GM23338 (cell line): Measurements from ENCODE around the gene SPATA18. TPM values are rescaled to one million over a fixed set of nuclear protein-coding genes. Genes with fewer than 3 reads are reported as not detected.

Experiments
- polyA plus RNA-seq: library from polyadenylated mRNA; unstranded; fragments of >200 nt; fragmentation: Nextera tagmentation; extraction: Ambion mirVana; gene quantifications from 2 replicates; pipeline ENCODE4 v1.2.1, GENCODE V29; 2016
- total RNA-seq: library from RNA; depleted of rRNA; stranded (reverse); fragments of >200 nt; shearing (Covaris generic); gene quantifications from 2 replicates; pipeline ENCODE4 v1.2.3, GENCODE V29; 2014; rRNA removed

SPATA18 gene
- total and polyA plus RNA-seq, 2 experiments from 2014 or later = 1.5 to 2.5 TPM

Other genes starting within 250 kb of the SPATA18 start
- gene DCUN1D4, start 208.2 kb upstream of the SPATA18 start, total RNA-seq = 37.9 and 54.8 TPM in 2 replicates
- gene DCUN1D4, start 208.2 kb upstream of the SPATA18 start, polyA plus RNA-seq = 23.1 and 26.1 TPM in 2 replicates
- 0.08 and 0.24 TPM in 2 replicates for gene LRRC66, start 30.9 kb upstream of the SPATA18 start, total RNA-seq
- gene LRRC66, start 30.9 kb upstream of the SPATA18 start, polyA plus RNA-seq = 0.09 TPM in 1 of 2 replicates, not detected in the other
- gene SGCB, start 13.0 kb upstream of the SPATA18 start, total RNA-seq = 19.6 and 24.9 TPM in 2 replicates
- gene SGCB, start 13.0 kb upstream of the SPATA18 start, polyA plus RNA-seq = 10.8 and 11.8 TPM in 2 replicates